ENCODE data around the gene IL17RD.

DNA sequence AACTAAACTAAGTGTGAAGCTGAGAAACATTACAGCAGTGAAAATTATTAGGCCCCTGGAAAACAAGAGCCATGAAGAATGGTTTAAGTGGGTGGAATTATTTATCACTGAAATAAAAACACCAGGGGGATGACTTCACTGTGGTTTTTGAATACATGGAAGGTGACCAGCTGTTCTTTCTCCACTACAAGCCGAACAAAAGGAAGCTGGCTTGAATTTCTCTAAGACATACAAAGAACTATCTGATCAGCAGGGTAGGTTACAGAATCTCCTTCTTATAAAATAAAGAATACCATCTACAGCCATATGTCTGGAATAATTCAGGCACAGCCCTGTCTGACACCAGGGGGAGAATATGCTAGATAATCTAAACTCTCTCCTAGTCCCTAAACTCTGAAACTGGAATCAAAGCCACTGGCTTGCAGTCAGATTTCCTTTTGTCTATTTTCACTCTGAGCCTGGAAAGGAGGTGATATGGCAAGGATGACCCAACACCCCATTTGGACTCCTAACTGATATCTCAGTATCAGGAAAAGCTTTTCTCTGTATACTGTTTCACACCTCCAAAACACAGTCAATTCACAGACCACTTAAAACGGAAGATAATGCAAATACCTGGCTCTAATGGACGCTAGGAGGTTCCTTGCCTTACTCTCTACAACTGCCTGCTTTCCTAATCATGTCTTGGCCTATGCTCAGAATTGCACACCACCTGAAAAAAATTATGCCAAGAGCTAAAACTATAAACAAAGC is 73.5 kb downstream of the IL17RD start:
- TF ChIP-seq POLR2A (IDR thresholded peaks at IDR 0.05), result no peak
- TF ChIP-seq, protein P1, sequence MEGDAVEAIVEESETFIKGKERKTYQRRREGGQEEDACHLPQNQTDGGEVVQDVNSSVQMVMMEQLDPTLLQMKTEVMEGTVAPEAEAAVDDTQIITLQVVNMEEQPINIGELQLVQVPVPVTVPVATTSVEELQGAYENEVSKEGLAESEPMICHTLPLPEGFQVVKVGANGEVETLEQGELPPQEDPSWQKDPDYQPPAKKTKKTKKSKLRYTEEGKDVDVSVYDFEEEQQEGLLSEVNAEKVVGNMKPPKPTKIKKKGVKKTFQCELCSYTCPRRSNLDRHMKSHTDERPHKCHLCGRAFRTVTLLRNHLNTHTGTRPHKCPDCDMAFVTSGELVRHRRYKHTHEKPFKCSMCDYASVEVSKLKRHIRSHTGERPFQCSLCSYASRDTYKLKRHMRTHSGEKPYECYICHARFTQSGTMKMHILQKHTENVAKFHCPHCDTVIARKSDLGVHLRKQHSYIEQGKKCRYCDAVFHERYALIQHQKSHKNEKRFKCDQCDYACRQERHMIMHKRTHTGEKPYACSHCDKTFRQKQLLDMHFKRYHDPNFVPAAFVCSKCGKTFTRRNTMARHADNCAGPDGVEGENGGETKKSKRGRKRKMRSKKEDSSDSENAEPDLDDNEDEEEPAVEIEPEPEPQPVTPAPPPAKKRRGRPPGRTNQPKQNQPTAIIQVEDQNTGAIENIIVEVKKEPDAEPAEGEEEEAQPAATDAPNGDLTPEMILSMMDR (IDR thresholded peaks at IDR 0.05), result no peak
